ENCODE measurements around the gene HLTF. TPM values are rescaled to one million over a fixed set of nuclear protein-coding genes. Genes with fewer than 3 reads are reported as not detected.

HLTF gene
- total and polyA plus RNA-seq, 8 donors = 2.3 to 17.5 (median 11.0) TPM

DNA sequence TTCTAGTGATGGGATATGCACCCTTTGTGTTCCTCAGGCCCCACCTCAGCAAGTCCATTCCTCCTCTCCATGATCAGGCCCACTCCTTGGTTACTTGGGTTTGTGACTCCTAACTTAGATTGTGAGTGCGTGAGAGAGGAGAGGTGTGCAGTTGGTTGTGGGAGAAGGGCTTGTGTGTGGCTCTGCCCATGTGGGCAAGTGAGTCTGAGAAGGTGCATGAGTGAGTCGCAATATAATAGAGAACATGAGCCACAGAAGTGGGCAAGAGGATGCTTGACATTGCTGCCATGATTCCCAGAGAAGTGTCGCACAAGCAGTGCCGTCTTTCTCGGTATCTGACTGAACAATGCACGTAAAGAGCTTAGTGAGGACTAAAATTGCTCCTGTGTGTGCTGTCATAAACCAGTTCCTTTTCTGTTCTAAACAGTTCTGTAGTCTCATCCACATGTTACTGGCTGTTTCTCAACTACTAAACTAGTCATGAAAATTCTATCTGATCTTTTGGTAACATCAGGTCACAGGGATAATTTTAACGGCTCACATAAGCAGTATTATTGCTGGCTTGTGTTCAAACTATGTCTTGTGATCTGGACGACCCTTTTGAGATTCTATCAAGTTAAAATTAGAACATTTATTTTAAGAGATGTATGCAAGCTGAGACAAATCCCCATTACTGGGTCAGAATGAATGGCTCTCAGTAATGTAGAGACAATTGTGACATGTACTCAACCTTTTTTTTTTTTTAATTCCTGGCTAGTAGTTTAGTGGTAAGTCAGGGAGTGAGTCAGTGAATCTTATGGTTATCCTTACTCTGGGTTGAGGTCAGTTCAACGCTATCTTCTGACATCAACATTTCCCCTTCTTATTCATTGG, 69.4 kb downstream of the HLTF start:
- peak in 1 of 4 donors; percentile 37 for ATAC-seq
- FAIRE-seq = no peak
- DNase-seq = no peak
- no peaks in the 10 kb centered on the region for H3K36me3 ChIP-seq
- H3K9me3 ChIP-seq = no peaks in the 10 kb centered on the region
- 84 to 86% methylated on average over 9 of the region's 9 CpGs for WGBS, 2 donors
- TF ChIP-seq, protein P1, sequence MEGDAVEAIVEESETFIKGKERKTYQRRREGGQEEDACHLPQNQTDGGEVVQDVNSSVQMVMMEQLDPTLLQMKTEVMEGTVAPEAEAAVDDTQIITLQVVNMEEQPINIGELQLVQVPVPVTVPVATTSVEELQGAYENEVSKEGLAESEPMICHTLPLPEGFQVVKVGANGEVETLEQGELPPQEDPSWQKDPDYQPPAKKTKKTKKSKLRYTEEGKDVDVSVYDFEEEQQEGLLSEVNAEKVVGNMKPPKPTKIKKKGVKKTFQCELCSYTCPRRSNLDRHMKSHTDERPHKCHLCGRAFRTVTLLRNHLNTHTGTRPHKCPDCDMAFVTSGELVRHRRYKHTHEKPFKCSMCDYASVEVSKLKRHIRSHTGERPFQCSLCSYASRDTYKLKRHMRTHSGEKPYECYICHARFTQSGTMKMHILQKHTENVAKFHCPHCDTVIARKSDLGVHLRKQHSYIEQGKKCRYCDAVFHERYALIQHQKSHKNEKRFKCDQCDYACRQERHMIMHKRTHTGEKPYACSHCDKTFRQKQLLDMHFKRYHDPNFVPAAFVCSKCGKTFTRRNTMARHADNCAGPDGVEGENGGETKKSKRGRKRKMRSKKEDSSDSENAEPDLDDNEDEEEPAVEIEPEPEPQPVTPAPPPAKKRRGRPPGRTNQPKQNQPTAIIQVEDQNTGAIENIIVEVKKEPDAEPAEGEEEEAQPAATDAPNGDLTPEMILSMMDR (IDR thresholded peaks at IDR 0.05) = no peak
- intact Hi-C loops (cut with DNase I) = no loop called here
- no peak overlapping the region for H3K4me3 ChIP-seq
- no peak overlapping the region for H3K27ac ChIP-seq
- no peaks in the 10 kb centered on the region for H3K27me3 ChIP-seq
- H3K4me1 ChIP-seq = no peaks in the 10 kb centered on the region

DNA sequence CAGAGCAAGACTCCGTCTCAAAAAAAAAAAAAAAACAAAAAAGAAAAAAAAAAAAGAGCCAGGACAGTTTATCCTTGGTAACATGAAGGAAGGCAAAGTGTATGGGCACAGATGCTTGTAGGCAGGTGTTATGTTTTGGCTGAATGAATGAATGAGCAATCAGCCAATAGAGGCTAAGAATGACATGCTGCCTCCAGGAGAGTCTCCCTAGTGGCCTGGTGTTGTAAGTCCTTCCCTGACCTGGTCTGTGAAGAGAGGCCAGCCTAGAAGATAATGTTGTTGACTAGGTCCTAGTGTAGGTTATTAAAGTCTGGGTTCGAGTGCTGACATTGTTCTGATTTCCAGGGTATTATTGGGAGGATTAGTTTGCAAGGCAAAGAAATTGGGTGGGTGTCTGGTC, 70.1 kb downstream of the HLTF start:
- no peak for ATAC-seq
- TF ChIP-seq, protein P1 (IDR thresholded peaks at IDR 0.05) = no peak
- FAIRE-seq = no peak
- H3K9me3 ChIP-seq = no peaks in the 10 kb centered on the region
- intact Hi-C loops (cut with DNase I) = no loop called here
- no peaks in the 10 kb centered on the region for H3K4me1 ChIP-seq
- WGBS, 2 donors = 86 to 94% methylated on average over 1 to 2 of the region's 2 CpGs
- H3K27ac ChIP-seq = no peak overlapping the region
- no peaks in the 10 kb centered on the region for H3K27me3 ChIP-seq
- H3K36me3 ChIP-seq = peaks cover 0 to 3% (median under 1%) of the 10 kb centered on the region in 3 donors
- DNase-seq = no peak
- H3K4me3 ChIP-seq = no peak overlapping the region

DNA sequence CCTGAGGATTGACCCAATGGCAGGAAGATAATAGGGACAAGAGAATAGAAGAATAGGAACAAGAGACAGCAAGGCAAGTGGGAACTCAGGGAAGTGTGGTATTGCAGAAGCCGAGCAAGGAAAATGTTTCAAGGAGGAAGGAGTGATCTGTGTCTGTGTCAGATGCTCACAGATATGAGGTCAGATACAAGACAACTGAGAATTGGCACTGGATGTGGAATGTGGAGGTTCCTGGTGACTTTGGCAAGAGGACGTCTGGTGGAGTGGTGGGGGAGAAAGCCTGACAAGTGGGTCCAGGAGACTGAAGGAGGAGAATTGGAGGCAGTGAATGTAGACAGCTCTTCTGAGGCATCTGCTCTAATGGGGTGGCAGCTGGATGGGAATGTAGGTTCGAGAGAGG, 70.9 kb downstream of the HLTF start:
- ATAC-seq (no peak), DNase-seq (no peak), FAIRE-seq (no peak)
- intact Hi-C loops (cut with DNase I) = no loop called here
- no peak overlapping the region for H3K4me3 ChIP-seq
- H3K36me3 ChIP-seq = peaks cover 0 to 12% (median 5%) of the 10 kb centered on the region in 3 donors
- H3K27me3 ChIP-seq = no peaks in the 10 kb centered on the region
- no peaks in the 10 kb centered on the region for H3K4me1 ChIP-seq
- no peaks in the 10 kb centered on the region for H3K9me3 ChIP-seq
- H3K27ac ChIP-seq = no peak overlapping the region
- TF ChIP-seq, protein P1 (IDR thresholded peaks at IDR 0.05) = no peak
- WGBS, 2 donors = 86 to 87% methylated on average over 3 of the region's 3 CpGs

DNA sequence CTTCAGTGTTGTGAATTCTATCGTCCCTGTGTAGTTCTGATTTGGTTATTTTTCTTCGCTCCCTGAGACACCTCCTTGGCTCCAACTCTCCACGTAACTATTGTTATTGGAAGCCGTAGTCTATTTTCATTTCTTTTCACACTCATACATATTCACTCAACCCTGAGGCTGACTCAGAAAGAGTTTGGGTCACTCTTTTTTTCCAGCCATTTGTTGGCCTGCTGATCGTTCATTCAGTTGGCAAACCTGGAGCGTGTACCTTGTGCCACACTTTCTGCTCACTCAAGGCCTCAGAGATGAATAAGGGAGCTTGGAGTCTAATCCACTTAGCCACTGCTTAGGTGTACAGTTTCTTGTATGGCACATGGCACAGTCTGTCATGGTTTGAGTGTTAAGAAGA, 72.6 kb downstream of the HLTF start:
- H3K27ac ChIP-seq = no peak overlapping the region
- H3K36me3 ChIP-seq = peaks cover 0 to 18% (median 5%) of the 10 kb centered on the region in 3 donors
- no peaks in the 10 kb centered on the region for H3K4me1 ChIP-seq
- ATAC-seq (no peak), FAIRE-seq (no peak), DNase-seq (no peak)
- no peak overlapping the region for H3K4me3 ChIP-seq
- no peaks in the 10 kb centered on the region for H3K27me3 ChIP-seq
- WGBS, 2 donors = 97 to 98% methylated on average over 6 of the region's 6 CpGs
- TF ChIP-seq, protein P1 (IDR thresholded peaks at IDR 0.05) = no peak
- intact Hi-C loops (cut with DNase I) = no loop called here
- H3K9me3 ChIP-seq = no peaks in the 10 kb centered on the region

DNA sequence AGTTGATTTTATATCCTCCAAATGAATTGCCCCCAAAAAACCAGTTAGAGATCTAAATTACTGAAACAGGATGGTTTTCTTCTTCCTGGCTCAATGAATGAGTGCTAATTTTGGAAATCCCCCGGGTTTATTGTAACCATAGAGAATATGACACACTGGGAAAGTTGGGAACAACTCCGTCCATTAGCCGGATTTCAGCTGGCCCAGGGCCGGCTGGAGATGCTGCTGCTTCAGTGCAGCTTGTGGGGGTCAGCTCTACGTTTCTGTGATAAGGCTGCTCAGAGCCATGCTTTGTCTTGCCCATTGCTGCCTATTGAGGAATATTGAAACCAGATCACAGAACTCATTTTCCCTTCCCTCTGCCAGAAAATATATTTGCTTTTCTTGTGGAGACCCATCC, 74.7 kb downstream of the HLTF start:
- intact Hi-C loops (cut with DNase I) = no loop called here
- ATAC-seq (no peak), FAIRE-seq (no peak), DNase-seq (no peak)
- WGBS, 2 donors = 83 to 84% methylated on average over 5 of the region's 5 CpGs
- H3K9me3 ChIP-seq = no peaks in the 10 kb centered on the region
- no peaks in the 10 kb centered on the region for H3K4me1 ChIP-seq
- H3K27ac ChIP-seq = no peak overlapping the region
- H3K36me3 ChIP-seq = peaks cover 0 to 18% (median 5%) of the 10 kb centered on the region in 3 donors
- no peak overlapping the region for H3K4me3 ChIP-seq
- TF ChIP-seq, protein P1 (IDR thresholded peaks at IDR 0.05) = no peak
- H3K27me3 ChIP-seq = no peaks in the 10 kb centered on the region

Data from pancreas (tissue), 10 donors.